BJ (cell line): Measurements from ENCODE around the gene NHS. TPM values are rescaled to one million over a fixed set of nuclear protein-coding genes. Genes with fewer than 3 reads are reported as not detected.

Experiments
- CTCF ChIA-PET: fragments of 350-600 bp; formaldehyde crosslinking; extraction: SDS; loops from one replicate; lab custom pipeline; 2021; ENCODE audit warnings: antibody characterized with exemption, inconsistent platforms; lab: Yijun Ruan, JAX
- POLR2A ChIA-PET: fragments of 300-600 bp; sonication (Branson Sonifier 250); formaldehyde crosslinking; extraction: SDS; loops from one replicate; lab custom pipeline; 2021; ENCODE audit warnings: antibody characterized with exemption; lab: Charles Lee
- DNase-seq: peaks from one replicate; pipeline ENCODE4 v3.0.0-alpha.2; 2011; ENCODE audit warnings: low read depth
- H3K27me3 ChIP-seq: 2 replicates; pipeline ENCODE4 v1.6.0; 2011; ENCODE audit warnings: low read length; ENCODE audit not compliant: control insufficient read depth, insufficient read depth
- H3K36me3 ChIP-seq: 2 replicates; pipeline ENCODE4 v1.5.1; 2011; ENCODE audit warnings: low read length; ENCODE audit not compliant: control insufficient read depth, insufficient read depth
- H3K4me3 ChIP-seq: 2 replicates; pipeline ENCODE4 v1.5.1; 2011; ENCODE audit warnings: low read depth, mild to moderate bottlenecking, control low read depth, low read length
- polyA plus RNA-seq: library from polyadenylated mRNA; depleted of rRNA; stranded (reverse); fragments of >200 nt; gene quantifications from 2 replicates; pipeline ENCODE4 v1.2.3, GENCODE V29; 2011
- TF ChIP-seq, protein P1 (sequence below): IDR thresholded peaks from 2 replicates; pipeline ENCODE4 v1.5.1; 2011; ENCODE audit warnings: low read depth, mild to moderate bottlenecking, control low read depth, inconsistent platforms, low read length, moderate library complexity; ENCODE audit not compliant: insufficient read depth

Gene NHS
- polyA plus RNA-seq, 1 experiment: 2.2 TPM

DNA sequence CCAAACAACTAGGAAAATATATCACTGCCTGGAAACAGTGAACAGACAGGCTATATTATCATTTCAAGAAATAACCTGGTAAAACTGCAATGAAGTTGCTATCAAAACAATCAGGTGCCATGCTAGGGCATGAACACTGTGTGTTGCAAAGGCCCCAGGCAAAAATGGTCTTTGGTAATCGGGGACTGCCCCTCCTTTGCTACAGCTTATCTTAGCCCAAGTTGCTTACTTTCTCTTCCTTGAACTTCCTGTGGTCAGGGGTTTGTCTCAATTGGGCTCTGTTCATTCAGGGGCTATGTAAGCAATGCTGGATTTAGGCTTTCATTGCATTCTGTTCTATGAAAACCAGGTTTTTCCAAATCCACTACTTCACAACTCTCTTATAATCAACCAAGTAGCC, 392.7 kb downstream of the NHS start:
- TF ChIP-seq, protein P1, sequence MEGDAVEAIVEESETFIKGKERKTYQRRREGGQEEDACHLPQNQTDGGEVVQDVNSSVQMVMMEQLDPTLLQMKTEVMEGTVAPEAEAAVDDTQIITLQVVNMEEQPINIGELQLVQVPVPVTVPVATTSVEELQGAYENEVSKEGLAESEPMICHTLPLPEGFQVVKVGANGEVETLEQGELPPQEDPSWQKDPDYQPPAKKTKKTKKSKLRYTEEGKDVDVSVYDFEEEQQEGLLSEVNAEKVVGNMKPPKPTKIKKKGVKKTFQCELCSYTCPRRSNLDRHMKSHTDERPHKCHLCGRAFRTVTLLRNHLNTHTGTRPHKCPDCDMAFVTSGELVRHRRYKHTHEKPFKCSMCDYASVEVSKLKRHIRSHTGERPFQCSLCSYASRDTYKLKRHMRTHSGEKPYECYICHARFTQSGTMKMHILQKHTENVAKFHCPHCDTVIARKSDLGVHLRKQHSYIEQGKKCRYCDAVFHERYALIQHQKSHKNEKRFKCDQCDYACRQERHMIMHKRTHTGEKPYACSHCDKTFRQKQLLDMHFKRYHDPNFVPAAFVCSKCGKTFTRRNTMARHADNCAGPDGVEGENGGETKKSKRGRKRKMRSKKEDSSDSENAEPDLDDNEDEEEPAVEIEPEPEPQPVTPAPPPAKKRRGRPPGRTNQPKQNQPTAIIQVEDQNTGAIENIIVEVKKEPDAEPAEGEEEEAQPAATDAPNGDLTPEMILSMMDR: no peak
- POLR2A ChIA-PET: no interaction called here
- H3K36me3 ChIP-seq: no peaks in the 10 kb centered on the region
- no peak for DNase-seq
- CTCF ChIA-PET: no interaction called here
- H3K27me3 ChIP-seq: no peaks in the 10 kb centered on the region
- H3K4me3 ChIP-seq: no peak overlapping the region

GRCh38 chrX:17768997-17769396, 394.0 kb downstream of the NHS start:
- Histone ChIP-seq H3K36me3 (no peaks in the 10 kb centered on the region), H3K27me3 (no peaks in the 10 kb centered on the region), H3K4me3 (no peak overlapping the region)
- TF ChIP-seq, protein P1: no peak
- no peak for DNase-seq
- ChIA-PET CTCF (no interaction called here), POLR2A (no interaction called here)

DNA sequence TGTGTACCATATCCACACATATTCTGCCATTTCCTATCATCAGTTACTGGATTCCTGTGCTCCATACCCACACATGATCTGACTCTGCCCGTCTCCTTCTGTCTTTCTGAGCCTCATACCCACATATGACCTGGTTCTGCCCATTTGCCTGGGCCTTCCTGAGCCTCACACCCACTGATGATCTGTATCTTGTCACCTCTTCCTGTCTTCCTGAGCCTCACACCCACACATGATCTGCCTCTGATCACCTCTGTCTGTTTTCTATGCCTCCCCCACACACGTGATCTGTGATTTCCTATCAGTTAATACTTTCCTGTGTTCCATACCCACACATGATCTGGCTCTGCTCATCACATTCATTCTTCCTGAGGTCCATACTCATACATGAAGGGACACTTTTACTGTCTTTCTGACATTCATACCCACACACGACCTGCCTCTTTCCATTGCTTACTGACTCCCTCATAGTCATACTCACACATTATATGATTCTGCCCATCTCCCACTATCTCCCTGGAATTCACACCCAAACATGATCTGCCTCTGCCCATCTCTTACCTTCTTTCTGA, 394.8 kb downstream of the NHS start:
- Histone ChIP-seq H3K4me3 (no peak overlapping the region), H3K27me3 (no peaks in the 10 kb centered on the region), H3K36me3 (no peaks in the 10 kb centered on the region)
- TF ChIP-seq, protein P1: no peak
- DNase-seq: no peak
- POLR2A ChIA-PET: no interaction called here
- CTCF ChIA-PET: no interaction called here

DNA sequence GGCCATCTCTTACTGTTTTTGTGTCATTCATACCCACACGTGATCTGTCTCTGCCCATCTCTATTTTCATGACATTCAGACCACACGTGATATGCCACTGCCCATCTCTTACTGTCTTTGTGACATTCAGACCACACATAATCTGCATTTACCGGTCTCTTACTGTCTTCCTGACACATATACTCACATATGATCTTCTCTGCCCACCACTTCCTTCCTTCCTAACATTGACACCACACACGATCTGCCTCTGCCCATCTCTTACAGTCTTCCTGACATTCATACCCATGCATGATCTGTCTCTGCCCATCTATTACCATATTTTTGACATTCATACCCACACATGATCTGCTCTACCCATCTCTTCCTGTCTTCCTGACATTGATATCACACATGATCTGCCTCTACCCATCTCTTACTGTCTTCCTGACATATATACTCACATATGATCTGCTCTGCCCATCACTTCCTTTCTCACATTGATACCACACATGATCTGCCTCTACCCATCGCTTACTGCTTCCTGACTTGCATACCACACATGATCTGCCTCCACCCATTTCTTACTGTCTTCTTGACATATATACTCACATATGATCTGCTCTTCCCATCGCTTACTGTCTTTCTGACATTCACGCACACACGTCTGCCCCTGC, 398.3 kb downstream of the NHS start:
- no peaks in the 10 kb centered on the region for H3K27me3 ChIP-seq
- no peak for DNase-seq
- ChIA-PET POLR2A (no interaction called here), CTCF (no interaction called here)
- TF ChIP-seq, protein P1: no peak
- H3K36me3 ChIP-seq: no peaks in the 10 kb centered on the region
- no peak overlapping the region for H3K4me3 ChIP-seq

GRCh38 chrX:17774053-17774452, 399.1 kb downstream of the NHS start:
- DNase-seq: no peak
- POLR2A ChIA-PET: no interaction called here
- TF ChIP-seq, protein P1: no peak
- Histone ChIP-seq H3K36me3 (no peaks in the 10 kb centered on the region), H3K4me3 (no peak overlapping the region), H3K27me3 (no peaks in the 10 kb centered on the region)
- CTCF ChIA-PET: no interaction called here
